ENCODE data around the gene RECQL5.

GRCh38 chr17:75587675-75588595, 79.0 kb downstream of the RECQL5 start, which contains the start of gene MYO15B:
- TF ChIP-seq CTCF (conservative IDR thresholded peaks at IDR 0.05) (no peak), ZFX (IDR thresholded peaks at IDR 0.05) (no peak)

All from C4-2B (cell line).